ENCODE measurements around the gene TECPR1.

TECPR1 gene

DNA sequence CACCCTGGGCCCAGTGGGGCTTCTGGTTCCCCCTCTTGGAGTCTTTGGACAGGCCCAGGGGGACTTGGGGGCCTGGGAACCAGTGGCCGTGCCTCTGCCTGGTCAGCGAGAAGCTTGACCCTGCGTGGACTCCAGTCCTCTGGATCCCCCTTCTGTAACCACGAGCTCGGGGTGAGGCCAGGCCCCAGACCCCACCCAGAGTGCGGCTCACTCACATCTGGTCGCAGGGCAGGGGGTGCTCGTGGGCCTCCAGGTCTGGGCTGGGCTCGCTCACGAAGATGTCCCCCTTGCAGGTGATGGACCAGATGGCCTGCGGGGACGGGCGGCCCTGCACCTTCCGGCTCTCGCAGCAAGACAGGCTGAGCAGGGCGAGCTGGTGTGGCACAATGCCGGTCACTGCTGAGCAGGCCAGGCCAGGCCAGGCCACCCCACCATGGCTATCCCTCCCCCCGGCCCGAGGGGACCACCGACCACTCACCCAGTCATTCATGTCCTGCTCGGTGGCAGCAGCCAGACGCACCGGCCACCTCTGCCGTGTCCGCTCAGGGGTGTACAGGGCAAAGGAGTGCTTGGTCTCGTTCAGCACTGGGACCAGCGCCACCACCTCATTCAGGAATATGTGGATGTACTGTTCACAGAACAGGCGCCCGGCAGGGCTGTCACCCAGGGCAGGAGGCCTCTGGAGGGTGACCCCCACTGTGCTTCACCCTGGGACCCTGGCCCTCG, 21.1 kb downstream of the TECPR1 start:
- TF ChIP-seq, protein P1, sequence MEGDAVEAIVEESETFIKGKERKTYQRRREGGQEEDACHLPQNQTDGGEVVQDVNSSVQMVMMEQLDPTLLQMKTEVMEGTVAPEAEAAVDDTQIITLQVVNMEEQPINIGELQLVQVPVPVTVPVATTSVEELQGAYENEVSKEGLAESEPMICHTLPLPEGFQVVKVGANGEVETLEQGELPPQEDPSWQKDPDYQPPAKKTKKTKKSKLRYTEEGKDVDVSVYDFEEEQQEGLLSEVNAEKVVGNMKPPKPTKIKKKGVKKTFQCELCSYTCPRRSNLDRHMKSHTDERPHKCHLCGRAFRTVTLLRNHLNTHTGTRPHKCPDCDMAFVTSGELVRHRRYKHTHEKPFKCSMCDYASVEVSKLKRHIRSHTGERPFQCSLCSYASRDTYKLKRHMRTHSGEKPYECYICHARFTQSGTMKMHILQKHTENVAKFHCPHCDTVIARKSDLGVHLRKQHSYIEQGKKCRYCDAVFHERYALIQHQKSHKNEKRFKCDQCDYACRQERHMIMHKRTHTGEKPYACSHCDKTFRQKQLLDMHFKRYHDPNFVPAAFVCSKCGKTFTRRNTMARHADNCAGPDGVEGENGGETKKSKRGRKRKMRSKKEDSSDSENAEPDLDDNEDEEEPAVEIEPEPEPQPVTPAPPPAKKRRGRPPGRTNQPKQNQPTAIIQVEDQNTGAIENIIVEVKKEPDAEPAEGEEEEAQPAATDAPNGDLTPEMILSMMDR (IDR thresholded peaks at IDR 0.05): no peak
- Histone ChIP-seq H3K4me1 (no peaks in the 10 kb centered on the region), H3K27me3 (no peaks in the 10 kb centered on the region), H3K27ac (no peak overlapping the region), H3K36me3 (peaks cover 10 to 84% (median 47%) of the 10 kb centered on the region in 3 donors), H3K4me3 (no peak overlapping the region), H3K9me3 (no peaks in the 10 kb centered on the region)
- intact Hi-C loops (cut with DNase I; ENCODE audit: low total_unique reads): no loop called here
- no peak for DNase-seq

DNA sequence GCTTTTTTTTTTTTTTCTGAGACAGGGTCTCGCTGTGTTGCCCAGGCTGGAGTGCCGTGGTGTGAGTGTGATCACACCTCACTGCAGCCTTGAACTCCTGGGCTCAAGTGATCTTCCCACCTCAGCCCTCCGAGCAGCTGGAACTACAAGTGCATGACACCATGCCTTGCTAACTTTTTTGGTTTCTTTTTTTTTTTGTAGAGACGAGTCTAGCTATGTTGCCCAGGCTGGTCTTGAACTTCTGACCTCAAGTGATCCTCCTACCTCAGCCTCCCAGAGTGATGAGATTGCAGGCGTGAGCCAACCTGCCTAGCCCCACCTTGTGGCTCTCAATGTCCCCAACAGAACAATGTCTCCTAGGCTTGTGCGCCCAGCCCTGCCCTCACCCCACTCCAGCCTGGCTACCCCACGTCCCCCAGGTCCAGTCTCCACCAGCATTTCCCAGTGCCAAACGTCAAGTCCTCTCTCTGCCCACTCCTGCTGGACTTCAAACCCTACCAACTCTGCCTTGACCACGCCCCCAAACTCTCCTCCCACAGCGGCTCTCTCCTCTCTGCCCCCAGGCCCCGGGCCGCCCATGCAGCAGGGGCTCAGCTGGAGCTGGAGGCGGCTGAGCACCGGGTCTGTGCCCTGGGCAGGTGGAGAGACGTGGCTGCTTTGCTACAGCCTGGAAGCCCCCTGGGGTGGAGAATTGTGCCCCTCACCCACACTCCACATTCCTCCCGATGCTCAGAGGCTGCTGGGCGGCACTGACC, 21.9 kb downstream of the TECPR1 start:
- DNase-seq: no peak
- no peak overlapping the region for H3K4me3 ChIP-seq
- H3K9me3 ChIP-seq: no peaks in the 10 kb centered on the region
- H3K27ac ChIP-seq: no peak overlapping the region
- TF ChIP-seq, protein P1 (IDR thresholded peaks at IDR 0.05): no peak
- H3K4me1 ChIP-seq: no peaks in the 10 kb centered on the region
- intact Hi-C loops (cut with DNase I; ENCODE audit: low total_unique reads): no loop called here
- H3K27me3 ChIP-seq: no peaks in the 10 kb centered on the region
- peaks cover 10 to 88% (median 52%) of the 10 kb centered on the region in 3 donors for H3K36me3 ChIP-seq

DNA sequence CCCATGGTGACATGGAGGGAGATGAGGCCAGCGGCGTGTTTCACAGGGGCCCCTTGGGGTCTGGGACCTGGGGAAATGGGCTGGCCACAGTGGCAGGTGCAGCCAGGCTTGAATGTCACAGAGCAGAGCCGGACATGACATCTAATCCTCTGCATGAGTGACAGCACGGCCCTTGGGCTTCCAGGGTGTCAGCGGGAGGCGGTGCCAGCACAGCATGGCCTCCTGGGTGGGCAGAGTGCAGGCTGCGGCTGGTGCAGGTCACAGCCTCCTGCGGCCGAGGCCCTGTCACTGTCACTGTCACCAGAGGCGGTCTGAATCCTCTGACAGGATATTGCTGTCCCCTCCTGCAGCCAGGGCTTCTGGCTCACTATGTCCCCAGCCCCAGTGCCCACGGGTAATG, 22.6 kb downstream of the TECPR1 start:
- no peaks in the 10 kb centered on the region for H3K9me3 ChIP-seq
- intact Hi-C loops (cut with DNase I; ENCODE audit: low total_unique reads): no loop called here
- H3K27me3 ChIP-seq: no peaks in the 10 kb centered on the region
- no peak overlapping the region for H3K4me3 ChIP-seq
- H3K27ac ChIP-seq: no peak overlapping the region
- H3K36me3 ChIP-seq: peaks cover 10 to 94% (median 59%) of the 10 kb centered on the region in 3 donors
- no peaks in the 10 kb centered on the region for H3K4me1 ChIP-seq
- TF ChIP-seq, protein P1 (IDR thresholded peaks at IDR 0.05): no peak
- DNase-seq: no peak

DNA sequence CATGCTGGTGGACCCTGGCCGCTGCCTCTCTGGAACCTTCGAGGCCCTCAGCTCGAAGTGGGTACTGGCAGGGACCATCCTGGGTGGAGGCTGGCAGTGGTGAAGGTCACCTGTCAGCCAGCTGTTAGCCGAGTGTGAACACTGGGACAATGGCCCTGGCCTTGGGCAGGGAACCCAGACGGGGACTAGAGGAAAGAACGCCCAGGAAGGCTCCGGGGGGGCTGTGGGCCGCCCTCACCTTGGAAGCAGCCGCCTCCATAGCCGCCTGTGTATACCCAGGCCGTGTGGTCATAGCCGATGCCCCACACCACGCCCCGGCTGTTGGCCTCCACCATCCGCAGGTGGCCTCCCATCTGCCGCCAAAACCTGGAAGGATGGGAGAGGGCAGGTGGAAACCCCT, 23.2 kb downstream of the TECPR1 start:
- no peaks in the 10 kb centered on the region for H3K4me1 ChIP-seq
- no peaks in the 10 kb centered on the region for H3K9me3 ChIP-seq
- DNase-seq: no peak
- H3K27me3 ChIP-seq: no peaks in the 10 kb centered on the region
- intact Hi-C loops (cut with DNase I; ENCODE audit: low total_unique reads): no loop called here
- H3K27ac ChIP-seq: no peak overlapping the region
- H3K4me3 ChIP-seq: no peak overlapping the region
- peaks cover 9 to 96% (median 59%) of the 10 kb centered on the region in 3 donors for H3K36me3 ChIP-seq
- TF ChIP-seq, protein P1 (IDR thresholded peaks at IDR 0.05): no peak

DNA sequence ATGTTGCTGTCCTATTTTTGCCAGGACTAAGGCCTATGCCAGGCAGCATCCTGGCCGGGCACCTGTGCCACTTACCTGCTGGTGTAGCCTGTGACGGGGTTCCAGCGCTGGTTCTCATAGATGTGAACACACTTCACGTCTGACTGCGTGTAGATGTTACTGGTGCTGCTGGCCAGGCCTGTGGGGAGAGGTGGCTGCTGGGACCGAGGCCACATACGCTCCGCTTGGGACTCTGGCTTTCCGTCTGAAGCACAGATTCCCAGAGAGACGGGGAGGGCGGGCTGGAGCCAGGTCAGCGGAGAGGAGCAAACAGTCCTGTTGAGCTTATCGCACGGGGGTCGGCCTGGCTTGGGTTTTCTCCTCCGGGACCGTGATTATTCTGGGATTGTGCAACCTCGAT, 24.1 kb downstream of the TECPR1 start:
- Histone ChIP-seq H3K4me1 (no peaks in the 10 kb centered on the region), H3K4me3 (no peak overlapping the region), H3K36me3 (peaks cover under 1 to 94% (median 55%) of the 10 kb centered on the region in 3 donors), H3K9me3 (no peaks in the 10 kb centered on the region), H3K27me3 (no peaks in the 10 kb centered on the region), H3K27ac (no peak overlapping the region)
- TF ChIP-seq, protein P1 (IDR thresholded peaks at IDR 0.05): no peak
- DNase-seq: no peak
- intact Hi-C loops (cut with DNase I; ENCODE audit: low total_unique reads): no loop called here

Data from tibial artery (tissue), 4 donors.